Measurements from ENCODE around the gene EEFSEC.

Gene EEFSEC

DNA sequence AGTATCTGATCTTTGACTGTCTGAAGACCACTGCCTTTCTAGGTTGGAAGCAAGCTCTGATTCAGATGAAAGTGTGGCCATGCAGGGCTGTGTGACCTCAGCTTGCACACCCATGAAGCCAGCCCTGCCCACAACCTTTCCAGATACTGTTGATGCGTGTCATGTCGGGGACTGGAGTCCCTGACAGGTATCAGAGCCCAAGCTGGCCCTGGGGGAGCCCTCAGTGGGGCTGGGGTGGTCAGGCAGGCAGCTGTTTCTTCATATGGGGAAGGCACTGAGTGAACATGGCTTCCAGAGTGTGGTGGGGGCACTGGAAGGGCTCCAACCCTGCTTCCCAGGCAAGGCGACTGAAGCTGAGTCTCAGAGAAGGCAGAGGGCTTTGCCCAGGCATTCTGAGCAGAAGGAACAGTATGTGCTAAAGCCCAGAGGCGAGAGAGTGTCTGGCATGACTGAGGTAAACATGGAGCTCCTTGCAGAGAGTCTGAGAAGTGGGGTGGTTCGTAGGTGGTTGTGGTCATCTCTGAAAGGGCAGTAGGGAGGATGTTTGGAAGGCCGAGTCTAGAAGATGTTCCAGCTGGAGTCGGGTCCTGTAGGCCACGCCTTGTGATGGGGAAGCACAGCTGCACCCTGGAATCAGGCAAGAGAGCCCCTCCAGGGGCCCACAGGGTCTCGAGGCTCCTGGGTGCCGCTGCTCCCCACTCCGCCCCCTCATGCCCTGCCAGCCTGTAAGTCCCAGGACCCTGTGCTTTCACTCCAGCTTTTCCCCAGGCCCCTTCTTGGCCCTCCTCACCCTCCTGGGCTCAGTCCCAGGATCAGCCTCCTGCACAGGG lies 122.2 kb downstream of the EEFSEC start:
- no peak for DNase-seq

DNA sequence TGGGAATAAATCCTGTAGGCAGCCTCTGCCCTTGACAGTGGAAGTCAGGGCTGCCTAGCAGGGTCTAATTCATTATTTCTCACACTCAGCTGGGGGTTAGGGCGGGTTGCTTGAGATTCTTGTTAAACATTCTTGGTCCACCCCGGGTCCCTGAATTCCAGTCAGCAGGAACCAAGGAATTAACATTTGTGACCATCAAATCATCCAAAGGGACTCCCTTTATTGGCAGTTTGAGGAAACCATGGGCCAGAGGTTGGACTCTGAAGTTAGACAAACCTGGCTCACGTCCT lies 122.8 kb downstream of the EEFSEC start:
- DNase-seq, result no peak

DNA sequence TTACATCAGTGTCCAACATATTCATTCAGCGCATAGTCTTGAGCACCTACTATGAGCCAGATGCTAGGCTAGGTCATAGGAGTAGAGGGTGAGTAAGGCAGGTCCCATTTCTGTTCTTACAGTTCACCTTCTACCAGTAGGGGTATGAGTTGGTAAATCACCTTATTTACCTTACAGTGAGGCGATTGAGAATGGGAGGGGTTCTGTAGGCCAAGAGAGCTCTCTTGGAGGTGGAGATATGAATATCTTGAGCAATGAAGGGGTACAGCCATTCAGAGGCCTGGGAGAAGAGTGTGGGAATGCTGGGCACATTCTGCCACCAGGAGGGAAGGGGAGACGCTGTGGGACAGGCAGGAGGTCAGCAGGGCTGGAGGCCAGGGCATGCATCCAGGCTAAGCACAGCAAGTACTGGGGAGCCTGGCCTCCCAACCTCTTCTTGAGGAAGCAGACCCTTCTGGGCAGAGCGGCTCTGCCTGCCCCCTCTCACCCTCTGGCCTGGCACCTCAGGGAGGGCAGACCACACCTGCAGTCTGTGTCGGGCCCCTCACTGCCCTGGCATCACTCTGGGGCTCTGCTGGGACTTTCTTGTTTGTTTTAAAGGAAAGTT lies 123.4 kb downstream of the EEFSEC start:
- no peak for DNase-seq

GRCh38 chr3:128277378-128278069 lies 124.2 kb downstream of the EEFSEC start:
- no peak for DNase-seq

DNA sequence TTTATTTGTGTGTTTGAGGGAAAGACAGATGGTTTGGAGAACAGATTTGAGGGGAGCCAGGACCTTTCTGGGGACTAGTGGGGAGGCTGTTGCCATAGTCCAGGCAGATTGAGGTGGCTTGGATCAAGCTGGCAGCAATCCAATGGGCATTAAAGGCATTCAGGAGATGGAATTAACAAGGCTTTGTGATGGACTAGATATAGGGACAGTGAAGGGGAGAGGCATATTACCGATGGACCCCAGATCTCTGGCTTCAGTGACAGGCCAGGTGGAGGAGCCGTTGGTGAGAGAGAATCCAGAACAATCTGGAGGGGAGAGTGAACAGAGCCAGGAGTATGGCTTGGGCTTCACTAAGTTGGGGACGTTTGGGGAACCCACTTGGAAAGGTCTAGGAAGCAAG lies 124.8 kb downstream of the EEFSEC start:
- DNase-seq, result no peak

- DNase-seq, result no peak
These were observed 125.7 kb downstream of the EEFSEC start for GRCh38 chr3:128278761-128279600.

DNA sequence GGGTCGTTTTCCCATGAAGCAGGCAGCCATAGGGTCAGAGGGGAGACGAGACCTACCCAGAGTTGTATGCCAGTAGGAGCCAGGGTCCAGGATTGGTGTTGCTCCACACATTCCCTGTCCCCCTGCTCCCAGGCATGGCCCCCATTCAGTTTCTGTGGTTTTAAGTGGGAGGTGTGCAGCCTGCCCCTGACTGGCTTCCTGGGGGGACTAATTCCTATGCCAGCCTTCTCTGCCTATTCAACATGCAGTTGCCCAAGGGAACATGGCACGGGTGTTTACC lies 126.3 kb downstream of the EEFSEC start:
- DNase-seq, result no peak

DNA sequence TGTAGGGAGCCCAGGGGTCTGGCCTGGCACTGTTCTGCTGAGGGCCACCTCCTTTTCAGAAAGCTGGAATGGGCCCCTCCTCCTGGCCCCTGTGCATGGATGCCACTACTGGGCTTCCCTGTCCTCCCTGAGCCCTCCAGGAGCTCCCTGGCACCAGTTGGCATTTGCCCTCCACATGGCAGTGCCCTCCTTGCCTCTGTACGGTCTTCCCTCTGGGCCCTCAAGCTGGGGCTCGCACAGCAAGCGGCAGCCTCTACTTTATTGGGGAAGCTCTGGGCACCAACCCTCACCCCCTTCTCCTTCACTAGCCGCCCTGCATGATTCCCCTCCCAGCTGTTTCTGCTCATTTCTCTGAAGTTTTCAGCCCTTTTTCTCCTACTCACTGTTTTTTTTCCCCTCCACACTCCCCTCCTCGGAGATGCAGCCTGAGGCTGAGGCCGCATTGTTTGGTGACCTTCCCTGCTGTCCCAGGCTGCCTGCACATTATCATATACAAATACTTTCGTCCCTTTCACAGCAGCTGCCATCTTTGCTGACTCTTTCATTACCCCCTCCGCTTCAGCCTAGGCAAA lies 127.3 kb downstream of the EEFSEC start:
- no peak for DNase-seq

DNA sequence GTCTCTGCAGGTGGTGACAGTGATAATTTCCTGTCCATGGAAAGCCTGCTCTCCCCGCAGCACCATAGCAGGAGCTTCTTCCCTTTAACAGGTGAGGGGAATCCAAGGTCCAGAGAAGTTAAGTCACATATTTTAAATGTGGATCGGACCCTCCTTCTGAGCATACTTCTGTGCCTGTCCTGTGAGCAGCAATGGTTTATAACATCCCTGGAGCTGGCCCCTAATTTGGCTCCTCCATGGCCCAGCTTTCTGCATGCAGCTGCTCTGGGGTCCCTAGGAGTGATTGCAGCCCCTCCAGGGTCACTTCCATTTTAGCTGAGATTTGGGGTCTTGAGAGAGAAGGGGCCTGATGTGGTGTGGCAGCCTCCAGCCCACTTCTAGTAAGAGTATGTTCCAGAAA lies 127.8 kb downstream of the EEFSEC start:
- DNase-seq, result no peak

DNA sequence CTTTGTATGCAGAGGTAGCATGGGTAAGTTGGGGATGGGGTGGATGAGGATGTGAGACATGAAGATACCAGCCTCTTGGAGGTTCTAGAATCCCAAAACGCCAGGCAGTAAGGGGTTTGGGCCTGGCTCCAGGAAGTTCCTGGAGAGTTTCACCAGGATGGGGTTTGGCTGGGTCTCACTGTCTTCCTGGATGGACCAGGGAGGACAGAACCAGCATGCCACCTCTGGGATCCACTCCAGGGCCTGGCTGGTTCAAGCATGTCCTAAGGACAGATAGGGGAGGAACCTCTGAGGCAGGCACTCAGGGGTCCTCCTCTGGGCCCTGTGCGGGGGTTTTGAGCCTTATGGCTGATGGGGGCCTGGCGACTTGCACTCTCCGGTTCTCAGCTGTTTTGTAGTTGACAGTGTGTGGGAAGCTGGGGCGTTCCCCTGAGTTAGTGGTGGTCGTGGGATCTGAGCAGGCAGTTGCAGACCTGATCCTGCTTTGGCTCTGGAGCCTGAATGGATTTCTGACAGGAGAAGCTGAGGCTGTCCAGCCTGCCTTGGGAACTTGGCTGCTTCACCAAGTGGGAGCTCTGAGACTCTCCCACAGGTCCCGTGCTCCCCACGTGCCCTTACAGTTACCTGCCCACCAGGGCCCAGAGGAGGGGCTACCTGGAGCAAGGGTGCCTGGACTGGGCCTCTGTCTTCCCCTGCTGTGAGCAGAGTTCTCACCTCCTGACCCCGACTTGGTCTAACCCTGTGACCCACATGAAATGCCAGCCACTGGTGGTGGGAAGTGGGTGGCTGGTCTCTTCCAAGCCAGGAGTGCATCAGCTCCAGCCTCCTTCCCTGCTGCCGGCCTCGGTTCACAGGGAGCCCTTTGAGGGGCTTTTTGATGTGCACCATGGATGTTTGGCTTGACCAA lies 128.4 kb downstream of the EEFSEC start:
- DNase-seq, result no peak

GRCh38 chr3:128282380-128283196 lies 129.3 kb downstream of the EEFSEC start:
- no peak for DNase-seq

- DNase-seq, result no peak
These were observed 130.1 kb downstream of the EEFSEC start for GRCh38 chr3:128283421-128283820.

- no peak for DNase-seq
These were observed 132.0 kb downstream of the EEFSEC start for GRCh38 chr3:128285042-128285966.

- DNase-seq, result no peak
These were observed 132.7 kb downstream of the EEFSEC start for GRCh38 chr3:128285967-128286321.

DNA sequence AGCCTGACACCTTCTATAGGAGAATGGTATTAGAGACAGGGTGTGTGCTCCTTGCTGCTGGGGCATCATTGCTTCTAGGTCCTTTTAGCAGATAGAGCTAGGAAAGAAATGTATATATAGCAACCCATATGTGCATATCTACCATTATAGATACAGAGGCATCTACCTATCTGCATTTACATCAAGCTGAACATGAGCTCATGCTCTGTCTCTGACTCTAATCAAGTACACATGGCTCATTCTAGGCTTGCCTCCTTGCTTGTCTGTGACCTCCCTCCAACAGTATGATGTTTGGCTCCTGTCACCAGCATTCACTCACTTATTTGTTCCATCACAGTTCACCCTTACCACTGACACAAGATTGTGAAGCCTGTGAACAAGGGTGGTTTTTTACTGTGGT lies 133.4 kb downstream of the EEFSEC start:
- no peak for DNase-seq

DNA sequence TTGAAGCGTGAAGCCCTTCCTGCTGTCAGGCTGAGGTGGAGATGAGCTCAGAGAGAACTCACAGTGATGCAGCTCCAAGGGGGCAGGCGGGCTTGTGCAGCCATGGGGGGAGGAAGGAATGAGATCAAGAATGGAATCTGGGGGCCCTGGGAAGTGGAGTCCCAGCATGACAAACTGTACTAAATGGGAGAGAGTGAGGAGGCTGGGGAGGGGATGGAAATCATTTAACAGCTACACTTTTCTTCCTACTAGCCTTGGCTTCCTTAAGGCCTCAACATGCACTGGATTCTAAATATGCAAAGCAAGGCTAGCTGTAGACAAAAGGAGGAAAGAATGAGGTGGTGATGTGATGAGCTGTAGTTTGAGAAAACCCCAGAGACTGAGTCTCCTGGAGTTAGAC lies 133.9 kb downstream of the EEFSEC start:
- DNase-seq, result no peak

DNA sequence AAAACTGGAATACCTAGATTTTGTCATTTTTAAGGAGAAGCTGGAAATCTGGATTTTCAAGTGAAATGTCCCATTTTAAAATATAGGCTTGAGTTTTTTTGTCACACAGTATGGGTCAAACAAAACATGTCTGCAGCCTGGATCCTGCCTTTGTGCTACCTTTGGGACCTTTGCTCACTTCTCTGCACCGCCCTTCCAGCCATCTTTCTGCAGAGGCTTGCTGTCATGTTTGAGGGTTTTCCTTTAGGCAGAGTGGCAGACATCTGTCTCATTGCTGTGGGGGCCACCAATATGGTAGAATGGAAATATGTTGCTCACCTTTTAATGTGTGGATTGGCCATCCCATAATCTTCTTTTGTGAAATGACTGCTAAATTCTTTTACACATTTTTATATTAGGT lies 136.3 kb downstream of the EEFSEC start:
- DNase-seq, result no peak

- no peak for DNase-seq
These were observed 137.2 kb downstream of the EEFSEC start for GRCh38 chr3:128290484-128290883.

GRCh38 chr3:128293930-128294329 lies 140.6 kb downstream of the EEFSEC start:
- no peak for DNase-seq

GRCh38 chr3:128294999-128295468 lies 141.8 kb downstream of the EEFSEC start:
- DNase-seq, result no peak

Measured in activated CD4-positive, alpha-beta T cell treated with anti-CD3 and anti-CD28 coated beads, Interleukin-2, amount 50 U/mL, for 16 hours (primary cell).